Measurements from ENCODE around the gene HCN2.
A peak's percentile ranks its signal among the peaks of the same experiment; 100 is the strongest.
"Not testable (repeated sequence)": the region's sequence is repeated elsewhere in the genome, so short reads cannot be mapped to it uniquely, and the experiment has no call there.

Gene HCN2

DNA sequence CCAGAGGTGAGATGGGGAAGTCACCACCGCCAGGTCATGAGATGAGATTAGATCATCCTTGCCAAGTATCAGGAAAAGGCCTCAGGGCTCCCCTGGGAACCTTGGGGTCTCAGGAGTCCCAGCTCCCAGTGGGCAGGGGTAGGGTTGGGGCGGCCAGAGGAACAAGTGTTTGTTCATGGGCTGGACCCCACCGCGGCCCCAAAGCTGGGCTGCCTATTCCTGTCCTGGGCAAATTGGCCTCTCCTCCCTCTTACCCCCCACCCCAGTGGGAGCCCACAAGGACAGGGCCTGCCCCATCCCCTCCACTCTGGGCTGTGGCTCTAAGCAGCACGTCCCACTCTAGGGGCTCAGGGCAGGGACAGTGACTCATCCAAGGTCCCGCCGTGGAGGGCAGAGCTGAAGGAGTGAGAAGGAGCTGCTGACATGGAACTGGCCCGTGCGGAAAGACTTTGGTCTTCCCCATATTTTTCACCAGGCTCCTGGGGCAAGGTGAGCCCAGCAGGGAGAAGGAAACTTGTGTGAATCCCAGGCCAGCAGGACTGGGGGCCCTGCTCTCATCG, 4.0 kb upstream of the HCN2 start:
- no peak for DNase-seq (ENCODE audit: low read depth)

DNA sequence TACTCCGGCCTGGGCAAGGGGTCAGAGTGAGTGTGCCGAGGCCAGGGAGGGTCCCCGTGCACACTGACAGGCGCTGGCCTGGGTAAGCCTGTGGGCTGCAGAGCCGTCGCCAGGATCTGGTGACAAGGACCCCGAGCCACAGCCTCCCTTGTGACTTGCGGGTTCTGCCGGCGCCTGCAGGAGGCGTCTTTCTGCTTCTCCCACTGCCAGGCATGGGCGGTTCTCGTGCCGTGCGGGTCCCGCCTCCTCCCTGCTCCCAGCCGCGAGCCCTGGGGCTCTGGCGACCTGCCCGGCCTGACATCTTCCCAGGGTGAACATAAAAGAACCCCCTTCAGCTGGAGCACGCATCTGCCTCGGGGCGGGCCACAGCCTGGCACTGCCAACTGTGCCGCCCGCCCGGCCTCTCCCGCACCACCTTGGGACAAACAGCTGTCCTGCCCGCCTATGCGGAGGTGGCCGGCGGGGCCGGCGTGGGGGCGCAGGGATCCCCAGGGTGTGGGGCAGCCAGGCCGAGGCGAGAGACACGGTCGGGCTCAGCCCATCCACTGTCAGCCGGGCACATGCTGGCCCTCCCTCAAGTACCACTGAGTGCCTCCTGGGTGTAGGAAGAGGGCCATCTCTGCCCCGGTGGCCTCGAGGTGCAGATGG, 1.5 kb upstream of the HCN2 start:
- peak; percentile 67 for DNase-seq (ENCODE audit: low read depth)

DNA sequence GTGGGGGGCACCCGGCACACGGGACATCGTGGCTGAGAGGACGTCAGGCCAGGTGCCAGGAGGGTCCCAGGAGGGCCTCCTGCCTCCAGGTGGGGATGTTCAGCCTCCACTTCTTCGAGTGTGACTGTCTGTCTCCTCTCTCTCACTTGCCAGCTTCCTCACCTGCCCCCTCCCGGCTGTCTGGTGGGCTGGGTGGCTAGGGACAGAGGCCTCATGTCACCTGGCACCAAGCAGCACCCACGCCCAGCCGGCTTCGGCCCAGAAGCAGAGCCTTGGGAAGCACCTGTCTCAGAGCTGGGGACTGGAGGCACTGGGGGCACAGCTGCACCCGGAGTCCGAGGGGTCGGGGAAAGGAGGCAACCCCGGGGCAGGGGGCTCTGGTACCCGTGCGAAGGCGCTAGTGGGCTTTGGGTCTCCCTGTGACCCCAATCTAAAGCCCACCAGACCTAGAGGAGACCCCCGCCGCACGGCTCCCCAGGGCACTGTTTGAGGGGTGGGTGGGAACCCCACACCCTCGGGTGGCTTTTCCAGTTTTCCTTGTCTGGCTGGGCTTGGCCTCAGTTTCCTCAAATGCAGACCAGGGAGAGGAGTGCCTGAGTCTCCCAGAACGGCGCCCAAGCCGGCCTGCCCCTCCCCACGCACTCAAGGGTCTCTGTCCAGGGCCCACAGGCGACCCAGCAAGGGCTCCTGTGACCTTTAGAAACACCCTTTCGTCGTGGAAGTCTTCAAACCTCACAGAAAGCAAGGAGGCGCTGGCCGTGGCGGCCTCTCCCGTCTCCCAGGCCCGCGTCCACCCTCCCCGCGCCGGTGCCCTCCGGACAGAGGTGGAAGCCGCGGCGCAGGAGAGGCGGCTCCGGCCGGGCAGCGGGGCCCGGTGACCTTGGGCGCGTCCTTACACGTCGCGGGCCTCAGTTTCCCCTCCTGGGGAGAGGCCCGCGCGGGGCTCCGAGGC, 664 bp upstream of the HCN2 start:
- no peak for DNase-seq (ENCODE audit: low read depth)

DNA sequence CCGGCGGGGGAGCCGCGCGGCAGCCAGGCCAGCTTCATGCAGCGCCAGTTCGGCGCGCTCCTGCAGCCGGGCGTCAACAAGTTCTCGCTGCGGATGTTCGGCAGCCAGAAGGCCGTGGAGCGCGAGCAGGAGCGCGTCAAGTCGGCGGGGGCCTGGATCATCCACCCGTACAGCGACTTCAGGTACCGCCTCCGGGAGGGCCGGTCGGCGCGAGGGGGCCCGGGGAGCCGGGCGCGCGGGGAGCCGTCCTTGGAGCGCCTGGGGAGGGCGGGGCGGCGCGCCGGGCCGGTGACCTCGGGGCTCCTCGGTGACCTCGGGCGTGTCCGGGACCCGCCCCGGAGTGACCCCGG, 690 bp downstream of the HCN2 start:
- no peak for DNase-seq (ENCODE audit: low read depth)

DNA sequence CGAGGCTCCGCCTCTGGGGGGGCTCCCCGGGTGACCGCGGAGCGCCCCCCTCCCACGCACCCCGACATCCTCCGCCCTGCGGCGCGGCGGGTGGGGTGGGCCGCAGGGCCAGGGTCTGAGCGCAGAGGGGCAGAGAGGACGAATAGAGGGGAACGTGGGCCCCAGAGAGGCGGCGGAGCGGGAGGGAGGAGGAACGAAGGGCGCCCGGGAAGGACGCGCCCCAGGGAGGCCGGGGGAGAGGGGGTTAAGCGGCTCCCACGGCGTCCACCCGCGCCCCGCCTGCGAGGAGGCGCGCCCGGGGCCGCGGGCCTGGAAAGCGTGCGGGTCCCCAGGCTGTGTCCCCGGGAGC, 1.0 kb downstream of the HCN2 start:
- no peak for DNase-seq (ENCODE audit: low read depth)

DNA sequence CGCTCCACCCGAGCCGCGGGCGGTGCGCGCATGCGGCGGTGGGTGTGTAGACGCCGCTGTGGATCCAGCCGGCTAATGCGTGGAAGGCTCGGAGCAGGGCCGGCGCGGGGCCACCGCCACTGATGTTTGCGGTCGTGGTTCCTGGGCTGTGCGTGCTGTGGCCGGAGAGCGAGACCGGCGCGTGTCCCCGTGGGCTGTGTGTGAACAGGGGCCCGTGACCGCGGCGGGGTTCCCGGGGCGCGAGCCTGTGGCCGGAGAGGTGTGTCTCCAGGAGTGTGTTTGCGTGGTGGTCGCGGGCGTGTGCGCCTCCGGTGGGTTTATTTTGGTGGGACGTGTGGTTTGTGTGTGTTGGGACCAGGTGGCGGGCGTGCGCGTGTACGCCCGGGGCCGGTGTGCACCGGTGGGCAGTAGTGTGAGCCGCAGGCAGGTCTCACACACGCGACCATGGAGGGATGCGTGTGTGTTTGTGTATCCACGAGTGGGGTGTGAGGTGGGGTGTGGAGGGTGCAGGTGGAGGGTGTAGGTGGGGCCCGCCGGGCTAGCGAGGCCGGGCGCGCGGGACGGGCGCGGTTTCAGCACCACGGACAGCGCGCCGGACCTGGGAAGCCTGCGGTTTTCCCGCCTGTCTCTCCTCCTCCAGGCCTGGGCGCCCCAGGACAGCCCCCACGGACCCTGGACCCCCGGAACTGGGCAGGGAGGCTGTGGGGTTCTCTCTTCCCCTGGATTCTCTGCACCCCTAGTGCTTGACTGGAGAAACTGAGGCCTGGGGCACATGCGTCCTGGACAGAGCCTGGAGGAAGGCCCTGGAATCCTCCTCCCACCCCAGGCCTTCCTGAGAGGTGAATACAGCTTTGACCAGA, 1.6 kb downstream of the HCN2 start:
- DNase-seq (ENCODE audit: low read depth) = no peak

DNA sequence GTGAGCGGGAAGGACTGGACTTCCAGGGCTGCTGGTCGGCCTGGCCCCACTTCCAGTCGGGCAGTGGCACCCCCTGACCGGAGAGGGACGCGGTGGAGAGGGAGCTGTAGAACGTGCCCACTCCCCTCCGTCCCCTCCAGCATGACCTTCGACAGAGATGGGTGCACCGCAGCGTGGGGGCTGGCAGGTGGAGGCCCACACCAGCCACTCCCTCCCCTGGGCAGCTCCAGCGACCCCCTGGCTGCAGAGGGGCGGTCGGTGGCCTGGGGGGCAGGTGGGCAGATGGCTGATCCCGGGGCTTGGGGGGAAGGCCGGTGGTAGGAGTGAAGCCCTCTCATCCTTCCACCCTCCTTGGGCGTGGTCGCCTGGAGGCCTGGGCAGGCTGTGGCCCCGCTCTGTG, 2.4 kb downstream of the HCN2 start:
- DNase-seq (ENCODE audit: low read depth) = no peak

DNA sequence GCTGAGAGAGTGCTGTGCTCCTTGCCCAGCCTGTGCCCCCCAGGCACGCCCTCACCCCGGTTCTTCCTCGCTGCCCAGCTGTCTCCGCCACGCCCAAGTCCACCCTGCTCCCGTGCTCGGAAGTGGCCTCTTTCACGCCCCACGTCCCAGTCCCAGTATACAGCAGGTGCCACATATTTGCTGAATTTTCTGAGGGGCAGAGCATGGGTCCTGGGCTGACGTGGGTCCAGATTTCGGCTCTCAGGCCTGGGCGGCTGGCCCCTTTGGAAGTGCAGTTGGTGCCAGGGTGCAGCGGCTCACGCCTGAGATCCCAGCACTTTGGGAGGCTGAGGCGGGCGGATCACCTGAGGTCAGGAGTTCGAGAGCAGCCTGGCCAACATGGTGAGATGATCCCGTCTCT, 3.4 kb downstream of the HCN2 start:
- DNase-seq (ENCODE audit: low read depth) = no peak

DNA sequence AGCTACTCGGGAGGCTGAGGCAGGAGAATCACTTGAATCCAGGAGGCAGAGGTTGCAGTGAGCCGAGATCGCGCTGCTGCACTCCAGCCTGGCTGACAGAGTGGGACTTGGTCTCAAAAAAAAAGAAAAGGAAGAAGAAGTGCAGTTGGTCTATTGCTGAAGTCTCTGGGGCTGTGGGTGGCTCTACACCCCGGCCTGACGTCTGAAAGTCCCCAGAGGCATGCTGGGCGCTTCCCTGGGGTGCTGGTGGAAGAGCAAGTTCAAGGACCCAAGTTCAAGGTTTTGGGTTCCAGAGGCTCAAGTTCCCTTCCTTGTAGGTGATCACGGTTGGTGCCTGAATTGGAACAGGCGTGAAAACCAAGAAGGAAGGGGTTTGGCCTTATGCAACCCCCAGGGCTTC, 3.8 kb downstream of the HCN2 start:
- no peak for DNase-seq (ENCODE audit: low read depth)

DNA sequence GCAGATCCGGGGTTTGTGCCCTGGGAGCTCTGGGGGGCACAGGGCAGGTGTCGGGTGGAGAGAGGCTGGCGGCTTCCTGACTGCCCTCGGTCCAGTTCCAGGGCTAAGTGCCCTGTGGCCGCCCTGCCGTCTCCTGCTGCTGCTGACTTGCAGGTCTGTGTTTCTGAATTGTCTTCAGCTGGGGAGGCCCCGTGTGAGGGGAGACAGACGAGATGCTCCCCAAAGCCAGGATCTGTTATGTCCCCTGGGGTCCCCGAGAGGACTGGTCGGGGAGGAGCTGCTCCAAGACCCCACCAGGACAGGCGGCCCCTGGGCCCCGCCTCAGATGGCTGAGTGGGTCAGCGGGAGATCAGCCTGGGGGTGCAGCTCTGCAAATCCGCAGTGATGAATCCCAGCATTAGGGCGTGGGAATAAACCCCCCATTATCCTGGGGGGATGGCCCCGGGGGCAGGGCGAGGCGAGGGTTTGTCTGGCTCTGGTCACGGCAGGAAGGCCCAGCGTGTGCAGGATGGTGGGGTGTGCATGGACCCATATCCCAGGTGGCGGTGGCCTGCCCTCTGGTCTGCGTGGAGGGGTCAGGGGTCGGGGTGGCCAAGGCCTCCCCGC, 4.7 kb downstream of the HCN2 start:
- DNase-seq (ENCODE audit: low read depth) = no peak

DNA sequence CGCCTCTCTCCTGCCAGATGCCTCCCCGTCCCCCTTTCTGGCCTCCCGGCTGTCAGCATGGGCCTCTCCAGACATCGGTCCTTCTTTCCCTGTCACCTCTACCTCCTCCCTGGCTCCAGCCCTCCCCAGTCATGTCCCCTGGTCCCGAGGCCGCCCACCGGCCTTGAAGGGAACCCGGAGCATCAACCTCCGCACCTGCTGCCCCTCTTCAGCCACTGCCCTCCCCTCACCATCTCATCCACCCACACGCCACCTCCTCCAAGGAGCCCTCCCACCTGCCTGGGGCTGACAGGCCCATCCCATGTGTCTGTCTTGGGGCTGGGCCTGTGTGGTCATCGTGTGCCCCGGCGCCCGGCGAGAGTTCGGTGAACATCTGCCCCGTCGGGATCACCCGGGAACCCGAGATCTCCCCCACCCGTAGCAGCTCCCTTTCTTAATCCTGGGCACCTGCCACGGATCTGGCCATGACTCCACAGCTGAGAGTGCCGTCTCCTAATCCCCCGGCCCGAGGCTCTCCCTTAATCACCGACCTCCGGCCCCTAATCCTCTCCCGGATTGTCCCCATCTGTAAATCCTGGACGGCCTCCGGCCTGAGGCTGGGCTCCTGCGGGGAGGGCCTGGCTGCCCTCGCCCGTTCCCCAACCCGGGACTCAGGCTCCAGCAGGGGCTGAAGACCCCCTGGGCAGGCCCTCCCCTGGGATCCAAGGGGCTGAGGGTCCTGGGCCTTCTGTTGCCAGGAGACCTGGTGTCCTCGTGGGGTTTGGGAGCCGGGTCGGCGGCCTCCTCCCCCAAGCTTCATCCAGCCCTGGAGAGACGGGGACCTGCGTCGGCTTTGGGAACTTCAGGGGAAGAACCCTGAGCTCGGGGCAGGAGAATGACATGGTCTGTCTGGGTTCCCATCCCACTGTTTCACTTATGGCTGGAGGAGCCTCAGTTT, 5.9 kb downstream of the HCN2 start:
- no peak for DNase-seq (ENCODE audit: low read depth)

DNA sequence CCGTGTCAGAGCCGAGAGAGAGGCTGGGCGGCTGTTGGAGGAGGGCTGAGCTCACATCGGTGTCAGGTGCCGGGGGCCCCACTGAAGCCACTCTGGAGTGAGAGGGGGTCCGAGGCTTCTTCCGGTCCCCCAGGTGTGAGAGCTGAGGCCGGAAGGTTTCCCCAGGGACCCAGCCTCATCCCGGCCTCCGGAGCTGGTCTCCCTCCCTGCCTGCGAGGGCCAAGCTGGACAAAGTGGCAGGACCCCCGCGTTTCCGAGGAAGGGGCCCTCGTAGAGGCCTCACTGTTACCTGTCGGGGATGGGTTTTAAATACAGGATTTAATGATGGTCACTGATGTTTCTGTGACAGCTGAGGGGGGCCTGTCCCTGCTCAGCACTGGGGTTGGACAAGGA, 6.6 kb downstream of the HCN2 start:
- no peak for DNase-seq (ENCODE audit: low read depth)

DNA sequence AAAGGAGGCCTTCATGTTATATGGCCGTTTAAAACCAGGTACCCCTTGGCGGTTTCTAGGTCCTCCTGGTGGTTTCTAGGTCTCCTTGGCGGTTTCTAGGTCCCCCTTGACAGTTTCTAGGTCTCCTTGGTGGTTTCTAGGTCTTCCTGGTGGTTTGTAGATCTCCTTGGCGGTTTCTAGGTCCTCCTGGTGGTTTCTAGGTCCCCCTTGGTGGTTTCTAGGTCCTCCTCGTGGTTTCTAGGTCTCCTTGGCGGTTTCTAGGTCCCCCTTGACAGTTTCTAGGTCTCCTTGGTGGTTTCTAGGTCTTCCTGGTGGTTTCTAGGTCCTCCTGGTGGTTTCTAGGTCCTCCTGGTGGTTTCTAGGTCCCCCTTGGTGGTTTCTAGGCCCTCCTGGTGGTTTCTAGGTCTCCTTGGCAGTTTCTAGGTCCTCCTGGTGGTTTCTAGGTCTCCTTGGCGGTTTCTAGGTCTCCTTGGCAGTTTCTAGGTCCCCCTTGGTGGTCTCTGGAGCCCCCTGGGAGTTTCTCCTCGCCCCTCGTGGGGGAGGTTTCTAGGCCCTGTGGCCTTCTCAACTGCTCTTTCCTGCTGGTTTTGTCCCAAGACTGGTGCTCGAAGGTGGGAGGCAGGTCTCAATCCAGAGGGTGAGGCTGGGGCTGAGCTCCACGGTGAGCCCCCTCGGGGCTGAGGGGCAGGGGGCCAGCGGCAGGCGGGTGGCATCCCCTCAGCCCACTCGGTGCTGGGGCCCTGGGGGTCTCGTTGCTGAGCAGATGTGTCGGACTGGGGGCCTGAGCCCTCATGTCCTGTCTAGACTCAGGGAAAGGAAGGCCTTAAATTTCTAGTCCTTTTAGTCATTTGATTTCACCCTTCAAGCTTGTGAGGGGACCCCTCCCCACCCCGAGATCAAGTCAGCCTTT, 8.0 kb downstream of the HCN2 start:
- DNase-seq (ENCODE audit: low read depth) = no peak

DNA sequence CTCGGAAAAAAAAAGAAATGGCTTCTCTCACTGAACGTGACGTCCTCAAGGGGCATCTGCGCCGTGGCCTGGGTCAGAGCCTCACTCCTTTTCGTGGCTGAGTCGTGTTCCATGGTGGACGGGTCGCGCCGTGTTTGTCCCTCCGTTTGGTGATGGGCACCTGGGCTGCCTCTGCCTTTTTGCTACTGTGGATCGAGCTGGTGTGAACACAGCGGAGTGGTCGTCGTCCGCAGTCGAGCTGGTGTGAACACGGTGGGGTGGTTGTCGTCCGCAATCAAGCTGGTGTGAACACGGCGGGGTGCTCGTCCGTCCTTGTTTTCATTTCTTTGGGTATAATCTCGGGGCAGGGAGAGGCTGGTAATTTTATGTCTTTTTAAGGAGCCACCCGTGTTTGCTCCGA, 11.6 kb downstream of the HCN2 start:
- no peak for DNase-seq (ENCODE audit: low read depth)

DNA sequence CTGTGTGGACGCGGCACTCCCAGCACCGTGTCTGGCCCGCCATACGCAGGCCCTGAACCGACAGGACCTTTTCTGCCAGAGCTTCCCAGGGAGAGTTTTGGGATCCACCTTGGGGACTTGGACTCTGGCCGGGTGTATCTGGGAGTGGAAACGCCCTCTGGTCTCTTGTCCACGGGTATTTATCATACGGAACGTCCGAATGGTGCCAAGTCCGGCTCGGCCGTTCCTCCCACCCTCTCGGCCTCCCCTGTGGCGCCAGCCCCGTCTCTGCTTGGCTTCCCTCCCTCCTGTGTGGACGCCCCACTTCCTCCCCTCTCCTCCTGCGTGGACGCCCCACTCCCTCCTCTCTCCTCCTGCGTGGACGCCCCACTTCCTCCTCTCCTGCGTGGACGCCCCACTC, 12.1 kb downstream of the HCN2 start:
- DNase-seq (ENCODE audit: low read depth) = no peak

DNA sequence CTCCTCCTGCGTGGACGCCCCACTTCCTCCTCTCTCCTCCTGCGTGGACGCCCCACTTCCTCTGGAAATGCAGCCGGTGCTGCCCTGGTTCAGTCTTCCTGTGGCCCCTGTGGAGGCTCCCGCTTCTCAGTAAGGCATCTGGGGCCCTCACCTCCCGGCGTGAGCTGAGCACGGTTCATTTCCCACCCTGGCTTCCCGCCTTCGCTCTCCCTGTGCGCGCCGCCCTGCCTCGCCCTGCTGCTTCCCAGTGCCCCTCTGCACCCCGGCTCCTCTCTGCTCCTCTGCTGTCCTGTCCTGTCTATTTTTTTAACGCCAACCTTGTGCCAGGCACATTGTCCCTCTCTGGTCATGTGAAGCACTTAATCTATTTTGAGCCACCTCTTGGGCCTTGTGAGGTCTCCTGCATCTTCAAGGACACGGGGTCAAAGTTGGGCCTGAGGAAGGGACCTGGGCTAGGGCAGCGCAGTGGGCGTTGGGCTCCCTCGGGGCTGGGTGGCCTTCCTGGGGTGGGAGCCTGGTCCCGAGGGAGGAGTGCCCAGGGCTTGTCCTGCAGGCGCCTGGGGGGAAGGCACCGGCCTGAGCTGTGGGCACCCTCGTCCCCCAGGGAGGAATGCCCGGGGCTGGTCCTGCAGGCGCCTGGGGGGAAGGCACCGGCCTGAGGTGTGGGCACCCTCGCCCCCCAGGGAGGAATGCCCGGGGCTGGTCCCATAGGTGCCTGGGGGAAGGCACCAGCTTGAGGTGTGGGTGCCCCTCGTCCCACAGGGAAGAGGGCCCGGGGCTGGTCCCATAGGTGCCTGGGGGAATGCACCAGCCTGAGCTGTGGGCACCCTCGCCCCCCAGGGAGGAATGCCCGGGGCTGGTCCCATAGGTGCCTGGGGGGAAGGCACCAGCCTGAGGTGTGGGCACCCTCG, 13.0 kb downstream of the HCN2 start:
- no peak for DNase-seq (ENCODE audit: low read depth)

DNA sequence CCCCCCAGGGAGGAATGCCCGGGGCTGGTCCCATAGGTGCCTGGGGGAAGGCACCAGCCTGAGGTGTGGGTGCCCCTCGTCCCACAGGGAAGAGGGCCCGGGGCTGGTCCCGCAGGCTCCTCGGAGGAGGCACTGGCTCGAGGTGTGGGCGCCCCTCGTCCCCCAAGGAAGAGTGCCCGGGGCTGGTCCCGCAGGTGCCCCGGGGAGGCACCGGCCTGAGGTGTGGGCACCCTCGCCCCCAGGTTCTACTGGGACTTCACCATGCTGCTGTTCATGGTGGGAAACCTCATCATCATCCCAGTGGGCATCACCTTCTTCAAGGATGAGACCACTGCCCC, 13.6 kb downstream of the HCN2 start:
- DNase-seq (ENCODE audit: low read depth) = not testable (repeated sequence)

DNA sequence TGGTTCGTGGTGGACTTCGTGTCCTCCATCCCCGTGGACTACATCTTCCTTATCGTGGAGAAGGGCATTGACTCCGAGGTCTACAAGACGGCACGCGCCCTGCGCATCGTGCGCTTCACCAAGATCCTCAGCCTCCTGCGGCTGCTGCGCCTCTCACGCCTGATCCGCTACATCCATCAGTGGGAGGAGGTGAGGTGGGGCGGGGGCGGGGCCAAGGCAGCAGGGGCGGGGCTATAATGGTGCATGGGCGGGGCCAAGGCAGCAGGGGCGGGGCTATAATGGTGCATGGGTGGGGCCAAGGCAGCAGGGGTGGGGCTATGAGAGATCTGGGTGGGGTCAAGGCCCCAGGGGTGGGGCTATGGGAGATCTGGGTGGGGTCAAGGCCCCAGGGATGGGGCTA, 14.1 kb downstream of the HCN2 start:
- DNase-seq (ENCODE audit: low read depth) = not testable (repeated sequence)

DNA sequence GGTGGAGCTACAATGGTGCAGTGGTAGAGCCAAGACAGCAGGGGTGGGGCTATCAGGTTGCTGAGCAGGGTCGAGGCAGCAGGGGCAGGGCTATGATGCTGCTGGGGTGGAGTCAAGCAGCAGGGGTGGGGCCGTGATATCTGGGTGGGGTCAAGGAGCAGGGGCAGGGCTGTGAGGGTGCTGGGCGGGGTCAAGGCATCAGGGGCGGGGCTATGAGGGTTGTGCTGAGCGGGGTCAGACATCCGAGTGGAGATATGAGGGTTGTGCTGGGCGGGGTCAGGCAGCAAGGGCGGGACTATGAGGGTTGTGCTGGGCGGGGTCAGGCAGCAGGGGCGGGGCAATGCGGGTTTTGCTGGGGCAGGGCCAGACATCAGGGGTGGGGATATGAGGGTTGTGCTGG, 14.7 kb downstream of the HCN2 start:
- DNase-seq (ENCODE audit: low read depth) = no peak
